OCI-LY3 (cell line): ENCODE data around the gene BANF2.

Experiments used
- EZH2phosphoT487 ChIP-seq: fragments of 200-600 bp; shearing (Covaris generic); IDR thresholded peaks from 2 replicates; pipeline ENCODE4 v1.6.1; 2018; ENCODE audit warnings: antibody characterized with exemption, mixed run types, low read depth
- TF ChIP-seq, protein P1 (sequence below): fragments of 200-600, 300-600 bp; sonication (generic); IDR thresholded peaks from 2 replicates; pipeline ENCODE4 v1.5.1; 2014; ENCODE audit warnings: antibody characterized with exemption, low read length, low read depth

DNA sequence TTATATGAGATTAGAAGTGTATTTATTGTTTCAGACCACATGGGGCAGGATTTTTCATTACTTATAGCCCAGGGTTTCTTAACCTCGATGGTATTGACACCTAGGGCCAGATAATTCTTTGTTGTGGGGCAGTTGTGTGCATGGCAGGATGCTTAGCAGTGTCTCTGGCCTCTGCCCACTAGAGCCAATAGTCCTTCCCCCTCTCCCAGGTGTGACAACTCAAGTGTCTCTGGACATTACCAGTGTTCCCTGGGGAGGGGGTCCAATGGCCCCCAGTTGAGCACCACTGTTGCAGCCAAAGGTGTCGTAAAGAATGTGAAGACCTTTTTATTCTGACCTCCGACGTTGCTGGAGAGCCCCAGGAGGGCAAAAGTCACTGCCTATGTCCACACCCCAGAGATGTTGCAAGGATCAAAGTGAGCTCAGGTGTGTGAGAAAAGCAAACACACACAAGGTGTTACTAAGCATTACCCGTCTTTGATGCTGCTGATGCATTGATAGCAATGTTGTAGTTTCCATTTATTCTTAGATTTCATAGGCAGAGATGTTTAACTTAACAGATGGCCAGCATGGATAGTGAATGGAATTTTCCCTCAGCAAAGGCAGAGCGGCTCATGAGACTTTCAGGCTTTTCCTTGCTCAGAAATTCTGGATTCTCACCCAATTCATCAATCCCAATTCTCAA lies 22.2 kb downstream of the BANF2 start:
- TF ChIP-seq, protein P1, sequence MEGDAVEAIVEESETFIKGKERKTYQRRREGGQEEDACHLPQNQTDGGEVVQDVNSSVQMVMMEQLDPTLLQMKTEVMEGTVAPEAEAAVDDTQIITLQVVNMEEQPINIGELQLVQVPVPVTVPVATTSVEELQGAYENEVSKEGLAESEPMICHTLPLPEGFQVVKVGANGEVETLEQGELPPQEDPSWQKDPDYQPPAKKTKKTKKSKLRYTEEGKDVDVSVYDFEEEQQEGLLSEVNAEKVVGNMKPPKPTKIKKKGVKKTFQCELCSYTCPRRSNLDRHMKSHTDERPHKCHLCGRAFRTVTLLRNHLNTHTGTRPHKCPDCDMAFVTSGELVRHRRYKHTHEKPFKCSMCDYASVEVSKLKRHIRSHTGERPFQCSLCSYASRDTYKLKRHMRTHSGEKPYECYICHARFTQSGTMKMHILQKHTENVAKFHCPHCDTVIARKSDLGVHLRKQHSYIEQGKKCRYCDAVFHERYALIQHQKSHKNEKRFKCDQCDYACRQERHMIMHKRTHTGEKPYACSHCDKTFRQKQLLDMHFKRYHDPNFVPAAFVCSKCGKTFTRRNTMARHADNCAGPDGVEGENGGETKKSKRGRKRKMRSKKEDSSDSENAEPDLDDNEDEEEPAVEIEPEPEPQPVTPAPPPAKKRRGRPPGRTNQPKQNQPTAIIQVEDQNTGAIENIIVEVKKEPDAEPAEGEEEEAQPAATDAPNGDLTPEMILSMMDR: peak; percentile 25
- no peak for TF ChIP-seq EZH2phosphoT487
